Neural progenitor cell (in vitro differentiated cells): Measurements from ENCODE around the gene SPEM1.

Experiments used
- CTCF ChIP-seq: fragments of 200-600 bp; sonication (generic); IDR thresholded peaks from 2 replicates; pipeline ENCODE4 v1.5.1; 2017; ENCODE audit warnings: antibody characterized with exemption, mild to moderate bottlenecking
- EZH2 ChIP-seq: fragments of 200-600 bp; sonication (generic); IDR thresholded peaks from 2 replicates; pipeline ENCODE4 v1.6.1; 2017; ENCODE audit warnings: antibody characterized with exemption, mild to moderate bottlenecking, moderate library complexity

GRCh38 chr17:7428557-7428956, 8.4 kb downstream of the SPEM1 start, which contains the start of gene SPEM3:
- TF ChIP-seq CTCF (no peak), EZH2 (no peak)
